ENCODE results near the gene FBXO41. TPM values are rescaled to one million over a fixed set of nuclear protein-coding genes. Genes with fewer than 3 reads are reported as not detected.
A peak's percentile ranks its signal among the peaks of the same experiment; 100 is the strongest.

FBXO41 gene
- total RNA-seq, 2 experiments from 2014 or later, result 11.0 to 11.8 TPM

- intact Hi-C loops (cut with micrococcal nuclease), result no loop called here
- Mint-ChIP-seq H3K9me3 (no peaks in the 10 kb centered on the region), H3K4me3 (no peak overlapping the region), H3K27me3 (ENCODE audit: low read depth) (no peaks in the 10 kb centered on the region), H3K36me3 (ENCODE audit: low read depth) (peaks cover 6% of the 10 kb centered on the region), H3K4me1 (ENCODE audit: low read depth) (no peaks in the 10 kb centered on the region), H3K27ac (no peak overlapping the region)
- CTCF ChIA-PET, result interaction anchor here (1.2 to 2.2 kb wide), 2 partner anchors 13 to 32 kb away, joined by 5 to 6 read pairs; no protein-coding TSS in a partner anchor
- DNase-seq, result peak; percentile 17
Measured at GRCh38 chr2:73257425-73258125, 26.7 kb downstream of the FBXO41 start.

- intact Hi-C loops (cut with micrococcal nuclease), result no loop called here
- no peak for DNase-seq
- no peaks in the 10 kb centered on the region for H3K27me3 Mint-ChIP-seq (ENCODE audit: low read depth)
- no peaks in the 10 kb centered on the region for H3K9me3 Mint-ChIP-seq
- no peak overlapping the region for H3K27ac Mint-ChIP-seq
- H3K4me3 Mint-ChIP-seq, result no peak overlapping the region
- H3K4me1 Mint-ChIP-seq (ENCODE audit: low read depth), result no peaks in the 10 kb centered on the region
- peaks cover 8% of the 10 kb centered on the region for H3K36me3 Mint-ChIP-seq (ENCODE audit: low read depth)
- CTCF ChIA-PET, result interaction anchor here (1.2 kb wide), 1 partner anchor 12 kb away, joined by 5 read pairs; no protein-coding TSS in a partner anchor
Measured at GRCh38 chr2:73257021-73257420, 27.3 kb downstream of the FBXO41 start.

GRCh38 chr2:73256618-73256922 is 27.7 kb downstream of the FBXO41 start:
- Mint-ChIP-seq H3K4me3 (no peak overlapping the region), H3K36me3 (ENCODE audit: low read depth) (peaks cover 7% of the 10 kb centered on the region), H3K27ac (no peak overlapping the region), H3K9me3 (no peaks in the 10 kb centered on the region), H3K27me3 (ENCODE audit: low read depth) (no peaks in the 10 kb centered on the region), H3K4me1 (ENCODE audit: low read depth) (no peaks in the 10 kb centered on the region)
- CTCF ChIA-PET, result interaction anchor here (1.2 kb wide), 1 partner anchor 12 kb away, joined by 5 read pairs; no protein-coding TSS in a partner anchor
- intact Hi-C loops (cut with micrococcal nuclease), result no loop called here
- DNase-seq, result no peak

GRCh38 chr2:73255907-73256617 is 28.2 kb downstream of the FBXO41 start:
- intact Hi-C loops (cut with micrococcal nuclease), result no loop called here

GRCh38 chr2:73255007-73255644 is 29.2 kb downstream of the FBXO41 start:
- intact Hi-C loops (cut with micrococcal nuclease), result no loop called here
- Mint-ChIP-seq H3K4me3 (no peak overlapping the region), H3K9me3 (no peaks in the 10 kb centered on the region), H3K27me3 (ENCODE audit: low read depth) (no peaks in the 10 kb centered on the region), H3K27ac (no peak overlapping the region), H3K36me3 (ENCODE audit: low read depth) (peaks cover 15% of the 10 kb centered on the region), H3K4me1 (ENCODE audit: low read depth) (no peaks in the 10 kb centered on the region)
- no peak for DNase-seq
- CTCF ChIA-PET, result interaction anchor here (1.4 kb wide), 1 partner anchor 10 kb away, joined by 4 read pairs; no protein-coding TSS in a partner anchor

More at GRCh38 chr2:73255907-73256617, 28.2 kb downstream of the FBXO41 start:
- CTCF ChIA-PET, result no interaction called here
- Mint-ChIP-seq H3K36me3 (ENCODE audit: low read depth) (peaks cover 6% of the 10 kb centered on the region), H3K27ac (no peak overlapping the region), H3K4me1 (ENCODE audit: low read depth) (no peaks in the 10 kb centered on the region), H3K9me3 (no peaks in the 10 kb centered on the region), H3K4me3 (no peak overlapping the region), H3K27me3 (ENCODE audit: low read depth) (no peaks in the 10 kb centered on the region)
- no peak for DNase-seq

GRCh38 chr2:73254343-73255006 is 29.8 kb downstream of the FBXO41 start:
- CTCF ChIA-PET, result interaction anchor here (0.6 to 1.4 kb wide), 2 partner anchors 10 to 55 kb away, joined by 3 to 4 read pairs; no protein-coding TSS in a partner anchor
- peaks cover 18% of the 10 kb centered on the region for H3K36me3 Mint-ChIP-seq (ENCODE audit: low read depth)
- H3K9me3 Mint-ChIP-seq, result no peaks in the 10 kb centered on the region
- no peak for DNase-seq
- no peaks in the 10 kb centered on the region for H3K4me1 Mint-ChIP-seq (ENCODE audit: low read depth)
- H3K27ac Mint-ChIP-seq, result peak overlapping the region; percentile 30
- H3K27me3 Mint-ChIP-seq (ENCODE audit: low read depth), result no peaks in the 10 kb centered on the region
- H3K4me3 Mint-ChIP-seq, result no peak overlapping the region
- intact Hi-C loops (cut with micrococcal nuclease), result no loop called here

GRCh38 chr2:73253901-73254300 is 30.4 kb downstream of the FBXO41 start:
- intact Hi-C loops (cut with micrococcal nuclease), result no loop called here
- no peak overlapping the region for H3K4me3 Mint-ChIP-seq
- H3K4me1 Mint-ChIP-seq (ENCODE audit: low read depth), result no peaks in the 10 kb centered on the region
- peaks cover 20% of the 10 kb centered on the region for H3K36me3 Mint-ChIP-seq (ENCODE audit: low read depth)
- no peak for DNase-seq
- H3K9me3 Mint-ChIP-seq, result no peaks in the 10 kb centered on the region
- no peak overlapping the region for H3K27ac Mint-ChIP-seq
- CTCF ChIA-PET, result interaction anchor here (0.6 to 1.4 kb wide), 3 partner anchors 9 to 56 kb away, joined by 3 to 4 read pairs (median 3); no protein-coding TSS in a partner anchor
- no peaks in the 10 kb centered on the region for H3K27me3 Mint-ChIP-seq (ENCODE audit: low read depth)

- no peaks in the 10 kb centered on the region for H3K27me3 Mint-ChIP-seq (ENCODE audit: low read depth)
- H3K36me3 Mint-ChIP-seq (ENCODE audit: low read depth), result peaks cover 25% of the 10 kb centered on the region
Measured at GRCh38 chr2:73253400-73253799, 30.9 kb downstream of the FBXO41 start.

GRCh38 chr2:73252238-73253027 is 31.8 kb downstream of the FBXO41 start:
- Mint-ChIP-seq H3K4me1 (ENCODE audit: low read depth) (no peaks in the 10 kb centered on the region), H3K4me3 (no peak overlapping the region), H3K9me3 (no peaks in the 10 kb centered on the region), H3K27ac (no peak overlapping the region), H3K36me3 (ENCODE audit: low read depth) (peaks cover 25% of the 10 kb centered on the region), H3K27me3 (ENCODE audit: low read depth) (no peaks in the 10 kb centered on the region)
- intact Hi-C loops (cut with micrococcal nuclease), result no loop called here
- no peak for DNase-seq
- CTCF ChIA-PET, result no interaction called here

More at GRCh38 chr2:73253400-73253799, 30.9 kb downstream of the FBXO41 start:
- Mint-ChIP-seq H3K27ac (no peak overlapping the region), H3K4me1 (ENCODE audit: low read depth) (no peaks in the 10 kb centered on the region), H3K4me3 (no peak overlapping the region), H3K9me3 (no peaks in the 10 kb centered on the region)
- no peak for DNase-seq
- intact Hi-C loops (cut with micrococcal nuclease), result no loop called here
- CTCF ChIA-PET, result interaction anchor here (0.6 to 1.4 kb wide), 3 partner anchors 9 to 56 kb away, joined by 3 to 4 read pairs (median 3); no protein-coding TSS in a partner anchor

GRCh38 chr2:73250872-73251846 is 33.1 kb downstream of the FBXO41 start:
- Mint-ChIP-seq H3K36me3 (ENCODE audit: low read depth) (peaks cover 36% of the 10 kb centered on the region), H3K4me1 (ENCODE audit: low read depth) (peaks cover 4% of the 10 kb centered on the region)
- CTCF ChIA-PET, result interaction anchor here (2.2 to 2.3 kb wide), 2 partner anchors 12 to 39 kb away, joined by 7 read pairs; no protein-coding TSS in a partner anchor

More at GRCh38 chr2:73250872-73251846, 33.1 kb downstream of the FBXO41 start:
- Mint-ChIP-seq H3K27ac (no peak overlapping the region), H3K9me3 (no peaks in the 10 kb centered on the region), H3K4me3 (no peak overlapping the region), H3K27me3 (ENCODE audit: low read depth) (no peaks in the 10 kb centered on the region)
- intact Hi-C loops (cut with micrococcal nuclease), result no loop called here
- no peak for DNase-seq
